IPS-NIHi7 (cell line): ENCODE results near the gene TMEM156.

Experiments
- DNase-seq: peaks from one replicate; pipeline ENCODE4 v3.0.0; 2012; ENCODE audit warnings: mixed read lengths; ENCODE audit errors: extremely low spot score

The TMEM156 gene, protein sequence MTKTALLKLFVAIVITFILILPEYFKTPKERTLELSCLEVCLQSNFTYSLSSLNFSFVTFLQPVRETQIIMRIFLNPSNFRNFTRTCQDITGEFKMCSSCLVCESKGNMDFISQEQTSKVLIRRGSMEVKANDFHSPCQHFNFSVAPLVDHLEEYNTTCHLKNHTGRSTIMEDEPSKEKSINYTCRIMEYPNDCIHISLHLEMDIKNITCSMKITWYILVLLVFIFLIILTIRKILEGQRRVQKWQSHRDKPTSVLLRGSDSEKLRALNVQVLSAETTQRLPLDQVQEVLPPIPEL

DNA sequence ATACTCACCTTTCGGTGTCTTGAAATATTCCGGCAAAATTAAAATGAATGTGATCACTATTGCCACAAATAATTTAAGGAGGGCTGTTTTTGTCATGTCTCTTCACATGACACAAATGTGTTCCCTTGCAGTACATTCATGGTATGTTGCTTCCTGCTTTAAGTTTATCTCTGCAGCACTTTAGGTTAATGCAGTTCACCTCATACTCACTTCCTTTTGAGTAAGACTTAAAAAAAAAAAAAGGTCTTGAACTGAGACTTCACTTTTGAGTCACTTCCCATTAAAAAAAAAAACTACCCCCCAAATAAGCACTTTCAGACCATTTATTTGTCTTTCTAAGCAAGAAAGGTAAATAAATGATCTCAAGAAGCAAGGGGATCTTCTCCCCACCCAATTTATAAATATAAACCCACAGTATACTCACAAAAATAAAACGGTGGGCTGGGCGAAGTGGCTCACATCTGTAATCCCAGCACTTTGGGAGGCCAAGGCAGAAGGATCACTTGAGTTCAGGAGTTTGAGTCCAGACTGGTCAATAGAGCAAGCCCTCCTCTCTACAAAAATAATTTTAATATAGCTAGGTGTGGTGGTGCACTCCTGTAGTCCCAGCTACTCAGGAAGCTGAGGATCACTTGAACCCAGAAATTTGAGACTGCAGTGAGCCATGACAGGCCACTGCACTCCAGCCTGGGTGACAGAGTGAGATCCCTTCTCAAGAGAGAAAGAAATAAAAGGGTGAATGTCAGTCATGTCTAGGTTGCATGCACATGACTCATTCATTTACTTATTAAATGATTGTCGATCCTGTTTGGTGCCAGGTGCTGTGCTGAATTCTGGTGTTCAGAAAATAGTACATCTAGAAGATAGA lies at the start of gene TMEM156:
Gene TMEM156 (minus strand): TSS at position 192 of the 868 bp plus-strand sequence. CDS start 96 bp downstream, at position 96.
- DNase-seq: no peak

DNA sequence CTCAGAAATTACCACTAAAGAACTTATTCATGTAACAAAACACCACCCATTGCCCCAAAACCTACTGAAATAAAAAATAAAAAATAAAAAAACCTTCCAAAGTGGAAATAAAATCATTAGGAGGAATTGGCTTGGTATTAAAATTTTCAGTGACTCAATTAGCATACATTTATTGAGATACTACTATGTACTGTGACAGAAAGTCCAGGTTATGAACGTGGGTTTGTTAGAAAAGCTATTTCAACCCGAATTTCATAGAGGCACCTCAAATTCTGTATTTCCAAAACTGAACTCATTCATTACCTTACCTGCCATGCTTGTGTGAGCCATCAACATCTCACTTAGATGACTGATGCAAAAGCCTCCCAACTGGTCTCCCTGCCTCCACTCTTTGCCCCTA lies 46.6 kb upstream of the TMEM156 start:
- no peak for DNase-seq

DNA sequence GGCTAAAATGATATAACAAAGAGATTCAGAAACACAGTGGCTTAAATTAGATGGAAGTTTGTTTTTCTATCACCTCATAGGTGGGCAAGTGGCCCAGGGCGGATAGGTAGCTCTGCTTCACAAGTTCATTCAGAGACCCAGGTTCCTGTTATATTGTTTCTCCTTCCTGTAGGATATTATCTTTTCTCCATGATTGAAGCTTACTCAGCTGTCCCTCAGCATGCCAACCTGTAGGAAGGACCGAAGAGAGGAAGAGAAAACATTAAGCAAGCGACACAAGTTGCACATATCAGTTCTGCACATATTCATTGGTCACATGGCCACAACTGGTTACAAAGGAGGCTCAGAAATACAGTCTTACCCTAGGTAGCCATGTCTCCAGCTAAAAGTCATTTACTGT lies 36.7 kb upstream of the TMEM156 start:
- DNase-seq: no peak

DNA sequence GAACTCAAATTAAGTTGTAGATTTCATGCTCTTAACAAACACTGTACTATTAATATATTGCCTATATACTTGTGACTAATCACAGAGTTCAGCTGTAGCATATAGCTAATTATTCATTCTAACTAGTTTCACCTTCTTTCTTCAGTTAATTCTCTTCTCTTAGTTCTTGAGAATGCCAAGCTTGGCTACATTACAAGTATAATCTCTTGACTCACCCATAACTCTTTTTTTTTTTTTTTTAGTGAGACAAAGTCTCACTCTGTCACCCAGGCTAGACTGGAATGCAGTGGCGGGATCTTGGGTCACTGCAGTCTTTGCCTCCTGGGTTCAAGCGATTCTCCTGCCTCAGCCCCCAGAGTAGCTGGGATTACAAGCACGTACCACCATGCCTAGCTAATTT lies 35.2 kb upstream of the TMEM156 start:
- DNase-seq: no peak

DNA sequence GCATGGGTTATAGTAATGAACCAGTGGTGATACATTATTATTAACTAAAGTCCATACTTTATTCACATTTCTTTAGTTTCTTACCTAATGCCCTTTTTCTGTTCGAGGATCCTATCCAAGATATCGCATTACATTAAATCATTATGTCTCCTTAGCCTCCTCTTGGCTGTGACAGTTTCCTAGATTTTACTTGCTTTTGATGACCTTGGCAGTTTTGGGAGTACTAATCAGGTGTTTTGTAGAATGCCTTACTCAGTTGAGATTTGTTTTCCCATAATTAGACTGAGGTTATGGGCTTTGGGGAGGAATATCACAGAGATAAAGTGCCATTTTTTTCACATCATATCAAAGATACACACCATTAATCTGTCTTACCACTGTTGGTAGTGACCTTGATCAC lies 34.8 kb upstream of the TMEM156 start:
- no peak for DNase-seq

DNA sequence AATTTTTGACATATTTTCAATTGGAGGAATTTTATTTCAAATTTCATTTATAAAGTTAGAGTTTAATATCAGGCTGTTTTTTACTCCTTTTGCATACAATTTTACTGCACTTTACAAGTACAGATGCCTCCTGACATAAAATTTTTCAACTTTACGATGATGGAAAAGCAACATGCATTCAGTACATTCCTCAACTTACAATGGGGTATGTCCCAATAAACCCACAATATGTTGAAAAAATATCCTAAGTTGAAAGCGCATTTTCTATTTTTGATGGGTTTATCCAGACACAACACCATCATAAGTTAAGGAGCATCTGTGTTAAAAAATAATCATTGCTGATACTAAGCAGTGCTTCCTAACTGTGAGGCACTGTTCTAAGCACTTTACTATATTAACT lies 34.2 kb upstream of the TMEM156 start:
- DNase-seq: no peak

DNA sequence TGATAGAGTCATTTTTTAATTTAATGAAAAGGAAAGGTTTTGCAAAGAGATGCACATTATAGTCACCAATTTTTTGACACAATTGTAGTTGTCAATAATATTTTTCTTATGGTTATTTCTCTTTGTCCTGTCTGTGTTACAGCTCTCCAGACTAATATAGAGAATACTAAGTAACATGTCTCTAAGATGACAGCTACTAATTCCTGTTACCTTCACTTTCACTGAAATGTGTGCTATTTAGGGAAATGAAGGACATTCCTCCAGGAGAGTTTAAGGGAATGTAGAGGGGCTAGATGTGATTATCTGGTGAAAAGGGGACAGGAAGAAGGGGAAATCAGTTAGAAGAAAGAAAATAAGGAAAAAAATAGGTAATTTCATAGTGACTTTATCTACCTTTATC lies 31.2 kb upstream of the TMEM156 start:
- no peak for DNase-seq

DNA sequence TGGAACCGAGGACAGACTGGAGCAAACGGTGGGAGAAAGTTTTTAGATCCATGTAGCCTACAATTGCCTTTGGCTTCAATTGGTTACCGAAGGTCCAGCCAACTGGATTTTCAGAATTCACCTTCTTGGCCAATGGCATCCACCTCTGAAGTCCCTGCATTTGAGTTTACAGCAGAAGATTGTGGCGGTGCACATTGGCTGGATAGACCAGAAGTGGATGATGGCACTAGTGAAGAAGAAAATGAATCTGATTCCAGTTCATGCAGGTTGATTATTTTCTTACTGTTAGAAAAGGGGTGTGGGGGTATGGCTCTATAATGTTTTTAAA lies 30.5 kb upstream of the TMEM156 start:
- DNase-seq: no peak

DNA sequence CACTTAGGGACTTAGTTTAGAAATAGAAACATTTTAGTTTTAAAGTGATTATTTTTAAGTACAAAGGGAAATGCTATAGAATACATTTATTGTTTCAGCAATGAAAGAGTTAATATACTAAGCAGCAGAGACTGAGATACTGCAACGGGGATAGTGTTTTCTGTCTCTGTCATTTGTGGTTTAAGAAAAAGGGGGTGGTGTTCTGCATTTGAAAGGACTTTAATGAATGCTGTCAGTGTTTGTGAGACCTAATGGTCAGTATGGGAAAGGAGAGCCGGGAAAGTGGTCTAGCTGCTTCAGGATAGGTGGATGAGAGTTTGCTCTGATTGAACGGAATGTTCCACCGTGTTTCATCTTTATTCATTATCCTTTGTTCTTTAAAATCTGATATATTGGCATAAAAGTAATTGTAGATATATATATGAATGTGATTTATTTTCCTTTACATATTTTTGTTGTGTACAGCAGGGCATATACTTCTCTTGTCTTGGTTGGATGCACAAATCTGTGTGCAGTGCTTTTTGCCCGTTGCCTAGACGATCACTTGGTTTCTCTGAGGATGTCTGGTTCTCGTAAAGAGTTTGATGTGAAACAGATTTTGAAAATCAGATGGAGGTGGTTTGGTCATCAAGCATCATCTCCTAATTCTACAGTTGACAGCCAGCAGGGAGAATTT lies 30.0 kb upstream of the TMEM156 start, which contains the start of gene KLHL5:
Gene KLHL5 (plus strand): TSS at position 139 of the 676 bp plus-strand sequence. CDS start 421 bp downstream, at position 560.
- peak; percentile 64 for DNase-seq

DNA sequence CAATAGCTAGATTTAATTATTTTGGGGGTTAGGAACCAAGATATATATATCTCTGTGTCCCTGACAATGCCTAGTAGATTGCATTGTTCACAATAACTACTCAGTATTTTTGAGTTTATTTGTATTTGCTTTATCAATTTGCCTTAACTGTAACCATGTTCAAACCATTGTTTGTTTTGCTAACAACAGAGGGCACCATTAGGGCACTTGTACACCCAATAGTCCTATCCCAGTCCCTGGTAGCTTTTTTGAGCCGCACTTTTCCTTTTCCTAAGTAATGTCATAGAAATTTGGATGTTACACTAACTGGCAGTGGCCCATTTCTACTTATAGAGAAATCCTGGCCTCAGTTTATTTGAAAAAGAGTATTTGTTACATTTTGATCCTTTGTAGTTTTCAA lies 29.2 kb upstream of the TMEM156 start:
- no peak for DNase-seq

DNA sequence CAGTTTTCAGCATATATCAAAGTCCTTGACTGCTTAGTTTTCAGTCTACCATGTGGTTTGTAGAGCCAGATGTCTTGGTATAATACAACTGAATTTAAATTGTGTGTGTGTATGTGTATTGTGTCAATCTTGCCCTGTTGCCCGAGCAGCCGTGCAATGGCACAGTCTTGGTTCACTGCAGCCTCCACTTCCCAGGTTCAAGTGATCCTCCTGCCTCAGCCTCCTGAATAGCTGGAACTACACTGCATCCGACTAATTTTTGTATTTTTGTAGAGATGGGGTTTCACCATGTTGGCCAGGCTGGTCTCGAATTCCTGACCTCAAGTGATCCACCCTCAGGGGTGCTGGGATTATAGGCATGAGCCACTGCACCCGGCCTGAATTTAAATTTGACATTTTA lies 23.8 kb upstream of the TMEM156 start:
- no peak for DNase-seq

DNA sequence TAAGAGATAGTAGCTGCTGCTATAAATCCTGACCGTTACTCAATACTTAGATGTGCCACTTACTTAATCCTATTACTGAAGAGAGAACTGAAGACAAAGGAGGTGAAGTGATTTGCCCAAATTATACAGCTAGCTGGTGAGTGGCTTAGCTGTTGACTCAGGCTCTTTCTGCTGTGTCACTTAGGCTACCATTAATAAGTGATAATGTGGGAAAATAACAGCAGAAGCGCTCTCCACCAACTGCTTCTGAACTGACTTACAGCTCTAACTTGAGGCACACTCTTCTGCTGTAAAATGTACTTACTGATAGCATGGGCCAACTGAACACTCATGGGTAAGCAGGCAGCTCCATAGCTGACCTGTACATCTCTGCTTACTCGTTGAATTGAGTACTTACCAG lies 22.3 kb upstream of the TMEM156 start:
- DNase-seq: no peak

DNA sequence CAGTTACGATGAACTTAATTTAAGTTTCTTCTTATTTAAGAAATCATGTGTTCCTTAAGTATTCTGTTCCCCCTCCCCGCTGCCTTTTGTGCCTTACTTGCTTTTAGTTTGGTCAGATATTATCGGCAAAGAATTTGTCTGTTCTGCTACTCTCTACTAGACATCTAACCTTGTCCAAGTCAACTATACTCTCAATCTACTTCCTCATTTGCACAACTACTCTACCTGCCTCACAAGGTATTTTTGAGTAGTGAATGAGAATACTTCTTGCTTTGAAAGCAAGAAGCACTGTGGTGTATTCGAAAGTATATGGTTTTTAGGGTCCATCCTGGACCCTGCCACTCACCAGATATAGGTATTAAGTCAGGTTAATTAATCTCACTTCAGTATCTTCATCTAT lies 21.8 kb upstream of the TMEM156 start:
- no peak for DNase-seq

DNA sequence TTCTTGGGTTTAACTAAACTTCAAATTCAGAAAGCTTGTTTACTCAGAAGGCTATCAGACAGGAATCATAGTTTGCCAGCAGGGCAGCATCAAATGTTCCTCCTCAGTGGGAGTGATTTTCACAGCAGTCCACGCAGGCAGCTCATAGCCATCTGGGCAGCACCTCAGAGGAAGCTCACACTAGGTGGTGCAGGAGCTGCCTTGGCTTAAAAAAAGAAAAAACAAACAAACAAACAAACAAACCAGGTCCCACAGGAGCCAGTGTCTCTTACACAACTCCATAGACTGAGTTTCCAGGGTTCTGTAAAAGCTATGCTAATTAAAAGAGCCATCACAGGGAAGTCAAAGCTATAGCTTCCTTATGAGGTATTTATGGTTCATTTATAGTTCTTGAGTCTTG lies 19.3 kb upstream of the TMEM156 start:
- no peak for DNase-seq

DNA sequence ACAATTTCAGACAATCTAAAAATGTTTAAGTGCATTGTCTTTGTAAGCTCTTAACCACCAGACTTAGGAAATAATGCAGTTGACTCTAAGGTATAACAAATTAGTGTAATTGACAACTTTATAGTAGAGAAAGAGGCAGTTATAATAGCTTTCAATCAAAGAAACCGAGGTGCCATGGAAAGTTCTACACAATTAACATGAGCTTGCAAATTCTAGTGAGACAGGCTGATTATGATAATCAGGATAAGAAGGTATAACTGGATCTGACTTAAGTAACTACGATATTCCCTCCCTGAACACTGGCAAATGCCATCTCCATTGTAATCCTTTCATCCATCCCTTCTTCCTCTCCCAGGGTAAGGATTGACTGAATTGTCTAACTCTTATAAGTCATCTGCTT lies 18.4 kb upstream of the TMEM156 start:
- no peak for DNase-seq

DNA sequence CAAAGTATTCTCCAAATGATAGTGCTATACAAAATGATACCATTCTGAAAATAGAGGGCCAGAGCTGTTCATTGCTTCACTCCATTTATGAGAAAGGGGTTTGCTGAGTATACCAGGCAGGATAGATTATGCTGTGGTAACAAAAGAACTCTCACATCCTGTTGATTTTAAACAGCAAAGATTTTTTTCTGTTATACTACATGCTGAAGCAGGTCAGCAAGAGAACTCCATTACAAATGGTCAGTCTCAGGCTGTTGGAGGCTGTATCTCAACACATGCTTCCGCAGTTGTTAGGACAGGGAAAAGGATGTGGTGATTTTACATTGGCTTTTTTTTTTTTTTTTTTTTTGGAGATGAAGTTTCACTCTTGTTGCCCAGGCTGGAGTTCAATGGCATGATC lies 16.1 kb upstream of the TMEM156 start:
- no peak for DNase-seq

DNA sequence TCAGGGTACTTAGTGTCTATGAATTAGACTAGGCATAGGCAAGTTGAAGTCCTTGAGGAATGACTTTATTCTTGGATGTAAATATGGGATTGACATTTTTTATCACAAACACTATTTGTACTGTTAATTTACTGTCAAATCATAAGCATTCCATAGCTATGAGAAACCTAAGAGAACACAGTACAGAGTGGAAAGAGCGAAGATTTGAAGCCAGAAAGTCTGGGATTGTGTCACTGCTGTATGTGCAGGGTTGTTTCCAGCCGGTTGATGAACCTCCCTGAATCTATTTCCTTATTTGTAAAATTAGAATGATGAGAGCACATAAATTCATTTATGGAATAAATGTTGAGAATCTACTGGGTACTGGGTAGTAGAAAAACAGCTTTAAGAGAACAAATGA lies 15.5 kb upstream of the TMEM156 start:
- DNase-seq: no peak

DNA sequence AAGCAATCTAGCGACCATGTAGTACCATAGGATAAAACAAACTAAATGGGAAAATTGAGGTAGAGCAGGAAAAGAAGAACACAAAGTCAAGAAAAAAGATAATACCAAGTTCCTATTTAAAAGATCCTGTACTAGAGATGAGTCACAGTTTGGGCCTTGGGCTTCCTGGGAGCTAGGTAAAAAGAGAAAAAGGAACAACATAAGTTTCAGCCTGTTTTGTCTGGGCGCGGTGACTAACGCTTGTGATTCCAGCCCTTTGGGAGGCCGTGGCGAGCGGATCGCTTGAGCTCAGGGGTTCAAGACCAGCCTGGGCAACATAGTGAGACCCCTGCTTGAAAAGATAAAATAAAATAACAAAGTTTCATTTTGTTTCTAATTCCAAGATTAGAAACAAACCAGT lies 14.0 kb upstream of the TMEM156 start:
- no peak for DNase-seq

DNA sequence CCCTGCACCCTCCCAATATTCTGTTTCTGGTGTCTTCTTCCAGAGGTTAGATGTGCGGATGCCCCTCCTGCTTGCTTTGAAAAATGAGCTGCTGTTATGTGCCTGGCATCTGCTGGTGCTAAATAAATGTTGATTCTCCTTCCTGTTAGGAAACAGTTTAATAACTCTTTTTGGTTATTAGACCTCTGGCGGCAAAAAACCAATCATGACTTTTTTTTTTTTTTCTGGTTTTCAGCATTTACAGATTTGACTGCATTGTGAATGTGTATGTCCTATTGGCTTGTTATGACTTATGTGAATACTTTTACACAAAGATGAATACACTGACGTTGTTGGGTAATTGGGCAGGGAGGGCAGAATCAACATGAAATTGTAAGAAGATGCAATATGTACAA lies 13.6 kb upstream of the TMEM156 start:
- DNase-seq: no peak

DNA sequence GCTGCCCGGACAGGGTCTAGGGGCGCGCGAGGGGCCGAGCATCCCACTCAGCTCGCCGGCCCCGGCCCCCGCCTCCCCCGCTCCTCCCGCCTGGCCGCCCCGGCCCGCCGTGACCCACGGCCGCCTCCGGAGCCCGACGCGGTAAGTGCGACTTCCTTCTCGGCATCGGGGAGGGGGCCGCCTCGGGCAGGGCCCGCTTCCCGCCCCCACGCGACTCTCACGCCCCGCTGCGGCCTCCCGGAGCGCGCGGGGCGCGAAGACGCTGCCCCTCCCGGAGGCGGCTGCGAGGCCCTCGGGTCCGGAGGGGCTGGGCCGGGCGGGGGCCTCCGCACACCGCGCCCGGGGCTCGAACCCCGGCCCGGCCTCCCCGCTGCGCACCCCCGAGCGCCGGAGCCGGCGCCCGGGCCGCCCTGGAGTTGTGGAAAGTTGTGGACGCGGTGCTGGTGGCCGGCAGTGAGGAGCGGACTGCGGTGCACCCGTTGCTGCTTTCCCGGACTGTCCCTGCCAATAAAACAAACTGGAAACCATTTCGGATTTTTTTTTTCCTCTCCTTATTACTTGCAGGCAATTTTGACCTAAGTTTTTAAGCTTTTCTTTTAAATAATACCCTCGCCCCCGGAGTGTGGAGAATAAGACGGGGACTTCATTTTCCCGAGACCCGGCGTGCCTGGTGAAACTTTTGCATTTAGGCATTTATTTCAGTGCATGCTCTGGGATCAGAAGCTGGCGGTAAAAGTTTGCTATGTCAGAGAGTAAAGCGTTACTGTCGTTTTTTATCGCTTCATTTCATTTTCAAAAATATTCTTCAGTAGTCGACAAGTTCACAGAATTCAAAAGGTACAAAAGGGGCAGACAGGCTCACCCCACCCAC lies 13.0 kb upstream of the TMEM156 start:
- DNase-seq: peak; percentile 53

DNA sequence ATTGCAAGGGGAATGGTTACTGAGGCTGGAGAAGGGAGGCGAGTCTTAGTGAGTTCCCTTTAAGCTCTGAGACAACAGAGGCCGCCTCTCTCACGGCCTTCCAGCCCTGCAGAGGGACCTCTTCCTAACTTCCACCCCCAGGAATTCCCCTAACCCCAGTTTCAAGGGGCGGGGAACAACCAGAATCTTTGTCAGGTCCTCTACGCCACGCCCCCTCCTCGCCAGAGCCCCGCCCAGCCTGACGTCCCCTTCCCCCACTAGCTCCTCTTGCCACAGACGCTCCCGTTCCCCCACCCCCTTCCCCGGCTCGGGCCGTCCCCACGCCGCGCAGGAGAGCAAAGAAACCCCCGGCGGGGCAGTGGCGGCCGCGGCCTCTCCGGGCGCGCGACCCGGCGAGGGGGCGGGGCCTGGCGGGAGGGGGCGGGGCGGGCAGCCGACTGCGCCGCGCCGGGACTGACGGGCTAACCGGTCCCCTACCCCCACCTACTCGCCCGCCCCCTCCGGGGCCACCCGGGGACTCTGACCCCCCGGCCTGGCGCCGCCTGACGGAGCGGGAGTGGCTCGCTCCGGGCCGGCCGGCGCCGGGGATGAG lies 12.3 kb upstream of the TMEM156 start:
- peak; percentile 95 for DNase-seq
